GM19468 (cell line): ENCODE measurements around the gene AGXT2.

ENCODE experiments used
- ATAC-seq: cut with Tn5 transposase; IDR thresholded peaks from one replicate; pipeline ENCODE4 v1.9.1; 2021; ENCODE audit warnings: mild to moderate bottlenecking, moderate library complexity, moderate number of reproducible peaks; ENCODE audit not compliant: unreplicated experiment; ENCODE audit errors: extremely low read depth

The AGXT2 gene, protein sequence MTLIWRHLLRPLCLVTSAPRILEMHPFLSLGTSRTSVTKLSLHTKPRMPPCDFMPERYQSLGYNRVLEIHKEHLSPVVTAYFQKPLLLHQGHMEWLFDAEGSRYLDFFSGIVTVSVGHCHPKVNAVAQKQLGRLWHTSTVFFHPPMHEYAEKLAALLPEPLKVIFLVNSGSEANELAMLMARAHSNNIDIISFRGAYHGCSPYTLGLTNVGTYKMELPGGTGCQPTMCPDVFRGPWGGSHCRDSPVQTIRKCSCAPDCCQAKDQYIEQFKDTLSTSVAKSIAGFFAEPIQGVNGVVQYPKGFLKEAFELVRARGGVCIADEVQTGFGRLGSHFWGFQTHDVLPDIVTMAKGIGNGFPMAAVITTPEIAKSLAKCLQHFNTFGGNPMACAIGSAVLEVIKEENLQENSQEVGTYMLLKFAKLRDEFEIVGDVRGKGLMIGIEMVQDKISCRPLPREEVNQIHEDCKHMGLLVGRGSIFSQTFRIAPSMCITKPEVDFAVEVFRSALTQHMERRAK

DNA sequence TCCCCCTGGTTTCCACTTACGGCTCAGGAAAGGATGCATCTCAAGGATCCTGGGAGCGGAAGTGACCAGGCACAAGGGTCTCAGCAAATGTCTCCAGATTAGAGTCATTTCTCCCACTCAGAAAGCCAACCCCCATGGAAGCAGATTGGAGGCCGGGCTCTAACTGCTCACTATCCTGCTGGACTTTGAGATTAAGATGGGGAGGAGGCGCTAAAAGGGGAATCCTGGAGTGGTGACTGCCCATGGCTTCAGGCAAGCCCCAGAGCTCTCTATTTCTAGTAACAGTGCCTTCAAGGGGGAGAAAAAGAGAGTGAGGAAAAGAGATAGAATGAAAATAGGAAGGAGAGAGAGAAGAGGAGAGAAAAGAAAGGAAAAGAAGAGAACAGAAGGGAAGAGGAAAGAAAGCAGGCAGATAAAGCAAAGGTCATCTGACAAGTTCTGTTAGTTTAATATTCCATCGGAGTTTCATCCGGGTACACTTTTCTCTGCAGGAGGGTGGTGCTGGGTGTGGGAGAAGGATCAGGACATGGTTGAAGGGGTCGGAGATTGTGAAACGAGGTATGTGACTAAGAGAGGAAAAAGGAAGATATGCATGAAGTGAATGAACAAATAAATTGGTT, at the start of gene AGXT2:
TSS of gene AGXT2 (minus strand) at position 165 of the 620 bp plus-strand sequence. CDS start at position 108, 57 bp downstream.
- no peak for ATAC-seq

DNA sequence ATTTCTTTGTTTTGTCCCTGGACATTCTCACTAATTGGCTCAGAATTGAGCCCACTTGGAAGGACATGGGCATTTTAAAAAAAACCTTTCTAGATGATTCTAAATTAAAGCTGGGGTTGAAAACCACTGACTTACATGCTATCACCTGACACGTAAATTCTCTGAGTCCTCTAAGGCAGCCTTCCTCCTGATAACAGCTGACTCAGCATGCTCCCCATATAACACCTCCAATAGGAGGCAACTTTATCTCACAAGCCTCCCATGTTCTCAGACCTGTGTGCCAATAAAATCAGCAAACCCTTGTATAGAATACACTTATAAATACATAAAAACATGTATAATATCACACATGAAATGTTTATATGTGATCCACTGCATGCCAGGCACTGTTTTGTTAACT, 49.2 kb upstream of the AGXT2 start:
- no peak for ATAC-seq

DNA sequence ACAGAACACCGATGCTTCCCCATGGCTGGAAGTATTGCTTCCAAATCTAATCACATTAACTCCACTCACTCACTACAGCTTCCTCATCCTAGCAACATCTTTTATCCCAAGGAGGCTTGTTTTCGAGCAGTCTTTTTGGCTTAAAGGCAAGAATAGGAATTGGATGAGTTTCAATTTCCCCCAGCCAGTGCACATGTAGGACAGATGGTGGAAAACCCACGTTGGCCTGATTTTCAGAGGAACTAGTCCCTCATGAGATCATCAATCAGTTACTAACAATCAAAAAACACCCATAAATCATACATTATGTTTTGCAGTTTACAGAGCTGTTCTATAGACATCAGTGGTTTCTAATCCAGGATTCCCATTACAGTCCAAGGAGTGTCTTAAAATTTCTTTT, 48.5 kb upstream of the AGXT2 start:
- no peak for ATAC-seq

DNA sequence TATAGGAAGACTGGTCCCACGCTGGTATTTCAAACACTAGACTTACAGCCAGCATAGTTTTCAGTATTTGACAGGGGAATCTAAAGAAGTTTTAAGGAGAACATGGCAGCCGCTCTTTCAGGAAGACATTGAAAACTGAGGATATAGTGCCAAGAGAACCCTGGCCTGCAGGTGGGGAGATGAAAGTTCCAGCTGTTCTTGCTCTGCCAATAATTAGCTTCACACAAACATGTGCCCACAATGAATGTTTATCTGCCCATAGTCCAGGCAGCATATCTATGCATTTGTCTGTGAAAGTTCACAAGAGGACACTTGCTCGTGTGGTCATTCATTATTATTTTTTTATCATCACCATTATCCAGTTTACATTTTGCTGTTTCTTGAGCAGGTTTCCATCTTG, 47.6 kb upstream of the AGXT2 start:
- no peak for ATAC-seq

DNA sequence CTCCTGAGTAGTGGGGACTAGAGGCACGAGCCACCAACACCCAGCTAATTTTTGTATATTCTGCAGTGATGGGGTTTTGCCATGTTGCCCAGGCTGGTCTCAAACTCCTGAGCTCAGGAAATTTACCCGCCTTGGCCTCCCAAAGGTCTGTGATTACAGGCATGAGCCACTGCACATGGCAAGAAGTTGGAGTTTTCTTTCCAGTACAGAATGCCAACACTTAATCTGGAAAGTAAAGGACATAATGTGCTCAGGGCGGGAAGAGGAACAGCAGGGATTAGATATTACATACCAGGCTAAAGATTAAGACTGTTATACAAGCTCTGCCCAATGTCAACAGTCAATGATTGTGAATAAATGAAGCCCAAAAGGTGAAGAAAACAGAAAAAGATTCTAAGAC, 47.2 kb upstream of the AGXT2 start:
- ATAC-seq = no peak

DNA sequence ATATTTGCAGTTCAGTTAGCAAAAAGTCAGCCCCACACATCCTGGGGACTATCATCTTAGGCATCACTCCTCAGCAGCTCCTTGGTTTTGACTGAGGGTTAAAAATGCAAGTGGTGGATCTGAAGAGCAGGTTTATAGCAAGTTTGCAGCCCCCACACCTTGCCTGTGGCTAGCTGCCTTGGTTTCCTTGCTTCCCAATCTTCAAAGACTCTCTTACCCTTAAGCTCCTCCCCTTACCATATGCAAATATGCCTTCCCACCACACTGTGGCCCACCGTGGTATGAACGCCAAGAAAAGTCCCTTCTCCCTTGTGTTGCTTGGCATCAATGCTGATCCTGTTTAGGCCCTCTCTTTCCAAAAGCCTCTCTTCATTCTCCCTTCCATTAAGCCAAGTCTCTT, 45.0 kb upstream of the AGXT2 start:
- no peak for ATAC-seq

DNA sequence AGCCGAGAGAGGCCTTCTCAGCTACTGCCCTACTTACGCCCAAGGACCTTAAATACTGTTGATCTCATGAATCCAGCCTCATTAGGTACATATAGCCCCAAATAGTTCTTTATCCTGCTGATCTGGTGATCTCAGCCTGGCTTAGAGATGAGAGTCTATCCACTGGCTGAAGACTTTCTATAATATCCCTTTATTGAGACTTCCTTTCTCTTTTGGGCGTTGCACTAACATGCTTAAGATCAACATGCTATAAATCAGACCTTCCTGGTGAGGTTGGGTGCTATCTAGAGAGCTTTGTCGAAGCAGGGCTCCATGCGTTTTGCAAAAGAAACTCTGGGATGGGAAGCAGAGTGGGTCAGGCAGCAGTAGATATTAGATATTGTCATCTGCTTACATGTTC, 44.0 kb upstream of the AGXT2 start:
- ATAC-seq = no peak

DNA sequence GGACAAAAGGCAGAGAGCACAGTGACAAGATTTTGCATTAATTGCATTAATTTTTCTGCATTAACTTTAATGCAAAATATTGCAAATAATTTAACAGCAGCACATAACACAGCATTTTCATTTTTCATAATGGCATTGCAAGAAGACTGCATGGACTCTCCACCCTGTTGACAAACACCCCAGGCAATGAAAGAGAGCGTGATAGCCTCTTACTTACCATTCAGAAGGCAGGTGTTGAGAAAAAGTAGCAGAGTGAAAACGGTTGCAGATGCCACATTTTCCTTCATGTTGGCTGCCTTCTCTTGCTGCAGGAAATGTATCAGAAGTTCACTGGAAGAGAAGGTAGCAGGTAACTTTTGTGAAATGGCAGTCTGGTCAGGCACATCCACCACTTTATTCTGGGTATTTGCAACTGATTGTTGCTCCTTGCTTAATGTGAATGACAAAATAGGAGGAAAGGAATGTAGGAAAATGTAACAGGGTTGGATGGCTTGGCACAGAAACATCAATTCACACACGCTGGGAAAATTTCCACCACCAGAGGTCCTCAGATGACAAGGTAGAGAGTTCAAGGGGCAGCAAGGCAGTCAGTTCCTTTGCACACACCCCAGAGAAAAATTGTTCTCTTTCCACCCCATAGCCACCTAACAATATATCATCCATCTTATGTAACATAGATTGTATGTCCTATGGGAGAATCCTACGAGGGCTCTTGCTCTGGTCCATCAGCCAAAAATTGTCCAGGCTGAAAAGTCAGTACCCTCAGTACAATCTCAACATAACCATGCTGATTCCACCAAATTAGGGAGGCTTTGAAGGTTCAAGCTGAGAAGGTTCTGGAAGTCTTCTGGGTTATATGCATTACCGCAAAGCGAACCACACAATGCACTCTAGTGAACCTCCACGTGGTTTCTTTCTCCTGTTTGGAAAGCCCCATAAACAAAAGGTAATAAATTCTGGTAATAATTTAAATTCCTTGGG, 41.9 kb upstream of the AGXT2 start:
- no peak for ATAC-seq

DNA sequence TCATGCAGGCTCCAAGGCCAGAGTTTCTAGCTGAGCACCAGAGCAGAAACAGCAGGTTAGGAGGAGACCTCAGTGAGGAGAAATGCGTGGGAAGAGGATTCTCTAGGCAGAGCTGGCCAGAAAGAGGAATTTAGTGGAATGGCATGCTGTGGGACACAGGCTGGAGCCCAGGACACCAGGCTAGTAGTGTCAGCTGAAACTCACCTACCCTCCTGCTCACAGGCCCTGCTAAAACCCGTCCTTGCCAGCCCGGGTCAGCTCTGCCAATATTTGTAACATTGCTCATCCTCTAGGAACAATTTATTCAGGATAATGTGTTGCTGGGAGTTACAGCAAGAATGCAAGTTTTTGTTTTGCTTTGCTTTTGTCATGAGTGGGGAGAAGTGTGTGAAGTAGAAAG, 40.2 kb upstream of the AGXT2 start:
- no peak for ATAC-seq

DNA sequence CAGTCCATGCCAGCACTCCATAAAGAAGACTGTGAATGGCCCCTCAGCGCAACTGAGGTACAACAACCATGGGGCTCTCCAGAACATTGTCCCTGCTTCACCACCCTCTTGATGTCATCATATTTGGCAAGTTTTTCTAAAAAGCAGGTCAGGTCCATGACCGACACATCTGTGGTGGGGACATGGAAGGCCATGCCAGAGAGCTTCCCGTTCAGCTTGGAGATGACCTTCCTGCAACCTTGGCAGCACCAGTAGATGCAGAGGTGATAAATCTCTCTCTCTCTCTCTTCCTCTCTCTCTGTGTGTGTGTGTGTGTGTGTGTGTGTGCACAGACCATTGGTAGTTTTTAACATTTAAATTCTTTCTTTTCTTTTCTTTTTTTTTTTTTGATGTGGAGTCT, 35.4 kb upstream of the AGXT2 start:
- no peak for ATAC-seq

DNA sequence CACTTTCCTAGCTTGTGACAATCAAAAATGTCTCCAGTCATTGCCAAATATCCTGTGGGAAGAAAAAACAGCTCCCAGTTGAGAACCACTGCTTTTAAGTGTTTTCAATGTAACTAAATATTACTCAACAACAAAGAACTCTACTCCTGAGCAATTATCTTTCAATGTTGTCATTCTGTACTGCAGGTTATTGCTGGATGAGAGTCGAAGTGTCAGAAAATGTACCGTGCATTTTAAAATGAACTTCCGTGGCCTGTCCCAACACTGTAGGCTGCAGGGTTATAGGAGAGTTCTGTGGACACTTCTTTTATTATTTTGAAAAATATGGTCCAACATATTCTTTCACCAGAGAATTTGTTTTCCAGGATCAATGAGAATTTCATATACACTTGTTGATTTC, 34.8 kb upstream of the AGXT2 start:
- no peak for ATAC-seq

DNA sequence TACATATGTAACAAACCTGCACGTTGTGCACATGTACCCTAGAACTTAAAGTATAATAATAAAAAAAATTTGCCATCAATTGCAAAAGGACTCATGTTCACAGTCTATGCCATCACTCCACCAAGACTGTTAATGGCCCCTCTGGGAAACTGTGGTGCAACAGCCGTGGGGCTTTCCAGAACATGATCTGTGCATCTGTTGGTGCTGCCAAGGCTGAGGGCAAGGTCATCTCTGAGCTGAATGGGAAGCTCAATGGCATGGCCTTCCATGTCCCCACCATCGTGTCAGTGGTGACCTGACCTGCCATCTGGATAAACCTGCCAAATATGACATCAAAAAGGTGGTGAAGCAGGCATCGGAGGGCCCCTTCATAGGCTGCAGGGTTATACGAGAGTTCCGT, 33.4 kb upstream of the AGXT2 start:
- no peak for ATAC-seq

DNA sequence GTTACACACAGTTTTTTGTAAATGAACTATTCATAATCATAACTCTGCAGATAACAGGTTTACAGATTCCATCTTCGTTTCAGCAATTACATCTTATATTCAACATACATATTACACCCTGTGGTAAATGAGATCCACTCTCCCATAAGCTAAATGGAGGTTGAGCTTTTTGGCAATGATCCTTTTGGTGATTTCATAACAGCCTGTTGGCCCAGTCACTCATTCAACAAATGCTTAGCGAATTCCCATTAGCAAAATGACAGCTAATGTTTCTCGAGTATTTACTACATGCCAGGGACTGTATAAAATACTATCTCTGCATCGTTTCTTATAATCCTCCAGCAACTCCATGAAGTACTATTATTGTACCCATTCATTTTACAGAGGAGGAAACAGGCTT, 25.4 kb upstream of the AGXT2 start:
- ATAC-seq = no peak

DNA sequence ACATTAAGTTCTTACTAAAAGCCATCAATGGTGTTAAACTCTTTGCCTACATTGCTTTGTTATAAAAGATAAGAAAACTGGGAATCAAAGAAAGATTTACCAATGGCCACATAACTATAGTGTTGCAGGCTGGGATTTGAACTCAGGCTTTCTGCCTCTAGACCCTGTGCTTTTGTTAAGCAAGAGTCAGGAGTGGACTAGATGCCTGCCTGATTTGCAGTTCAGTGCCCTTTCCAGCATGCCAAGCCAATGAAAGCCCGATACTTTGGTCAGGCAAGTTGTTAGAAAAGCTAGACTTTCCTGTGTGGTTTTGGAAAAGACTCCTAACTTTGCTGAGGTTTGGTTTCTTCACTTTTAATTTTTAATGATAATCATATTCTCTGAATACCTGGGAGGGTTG, 21.4 kb upstream of the AGXT2 start:
- ATAC-seq = no peak

DNA sequence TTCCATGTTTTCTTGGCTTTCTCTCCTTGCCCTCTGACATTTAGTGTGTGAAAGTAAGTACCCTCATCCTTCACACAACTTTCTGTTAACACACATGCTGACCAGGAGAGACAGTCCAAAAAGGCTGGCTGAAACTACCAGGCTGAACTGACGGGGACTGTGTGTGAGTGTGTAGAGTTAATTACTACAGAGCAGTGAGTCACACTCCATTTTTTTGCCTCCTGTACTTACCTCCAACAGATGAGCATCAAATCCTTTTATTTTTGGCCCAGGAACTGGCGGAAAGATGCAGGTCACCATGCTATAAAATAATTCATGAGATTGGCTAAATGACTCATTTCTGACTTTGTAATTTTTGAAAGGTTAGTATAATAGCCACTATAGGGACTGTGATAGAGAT, 20.2 kb upstream of the AGXT2 start:
- ATAC-seq = no peak

DNA sequence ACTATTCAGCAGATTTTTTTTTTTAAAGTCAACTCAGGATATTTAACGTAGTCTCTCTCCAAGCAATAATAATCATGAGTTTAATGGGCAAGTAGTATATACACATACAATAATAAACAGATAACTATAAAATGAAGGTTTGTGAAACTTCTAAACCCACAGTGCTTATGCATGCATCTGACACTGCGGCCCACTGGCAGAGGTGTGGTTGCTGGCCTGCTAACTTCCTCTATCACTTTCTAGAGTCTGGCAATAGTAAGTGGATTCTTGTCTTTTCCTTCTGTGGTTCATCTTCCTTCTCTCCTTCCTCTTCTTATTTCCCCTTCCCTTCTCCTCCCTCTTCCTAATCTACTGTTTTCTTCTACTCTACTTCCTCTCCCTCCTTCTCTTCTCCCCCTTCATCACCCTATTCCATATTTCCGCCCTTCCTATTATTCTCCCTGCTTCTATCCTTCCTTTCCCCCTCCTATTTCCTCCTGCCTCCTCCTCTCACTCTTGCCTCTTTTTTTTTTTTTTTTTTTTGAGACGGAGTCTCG, 18.6 kb upstream of the AGXT2 start:
- ATAC-seq = peak; percentile 55

DNA sequence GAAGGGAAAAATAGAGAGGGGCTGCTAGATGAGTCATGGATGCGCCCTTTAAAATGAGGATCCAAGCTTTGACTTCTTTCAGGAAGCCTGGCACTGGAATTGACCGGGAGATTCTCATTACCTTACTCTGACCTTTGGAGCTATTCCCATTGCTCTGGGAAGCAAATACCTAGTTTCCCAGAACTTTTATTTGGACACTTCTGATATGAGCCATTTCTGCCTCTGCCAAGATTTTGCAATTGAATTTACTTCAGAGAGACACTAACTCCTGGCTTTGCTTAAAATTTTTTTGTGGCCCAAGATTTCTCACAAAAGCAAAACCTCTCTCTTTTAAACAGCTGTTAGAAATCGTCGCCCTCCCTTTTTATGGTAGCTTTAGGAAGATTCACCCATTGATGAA, 15.7 kb upstream of the AGXT2 start:
- no peak for ATAC-seq

DNA sequence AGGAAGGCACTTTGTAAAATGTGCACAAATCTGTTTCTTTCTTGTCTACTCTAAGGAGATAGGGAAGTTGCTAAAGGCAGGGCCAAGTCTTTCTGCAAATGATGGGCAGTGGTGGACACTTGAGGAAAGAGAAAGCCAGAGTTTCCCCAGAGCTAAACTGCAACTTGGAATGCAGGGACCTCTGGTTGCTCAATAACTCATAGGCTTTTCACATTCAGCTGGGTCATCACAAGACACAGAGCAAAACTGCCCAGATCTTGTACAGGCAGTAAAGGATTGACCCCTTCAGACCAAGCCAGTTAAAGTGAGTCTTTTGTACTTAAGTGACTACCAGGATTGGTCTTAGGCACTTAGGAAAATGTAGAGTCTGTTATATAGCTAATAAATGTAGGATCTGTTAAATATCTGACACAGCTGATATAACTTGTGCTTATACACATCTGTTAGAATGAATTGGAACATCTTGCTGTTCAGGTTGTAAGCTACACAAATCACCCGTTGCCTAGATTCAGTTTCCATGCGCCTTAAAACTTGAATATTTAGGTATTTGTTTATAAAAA, 13.5 kb upstream of the AGXT2 start:
- ATAC-seq = no peak

DNA sequence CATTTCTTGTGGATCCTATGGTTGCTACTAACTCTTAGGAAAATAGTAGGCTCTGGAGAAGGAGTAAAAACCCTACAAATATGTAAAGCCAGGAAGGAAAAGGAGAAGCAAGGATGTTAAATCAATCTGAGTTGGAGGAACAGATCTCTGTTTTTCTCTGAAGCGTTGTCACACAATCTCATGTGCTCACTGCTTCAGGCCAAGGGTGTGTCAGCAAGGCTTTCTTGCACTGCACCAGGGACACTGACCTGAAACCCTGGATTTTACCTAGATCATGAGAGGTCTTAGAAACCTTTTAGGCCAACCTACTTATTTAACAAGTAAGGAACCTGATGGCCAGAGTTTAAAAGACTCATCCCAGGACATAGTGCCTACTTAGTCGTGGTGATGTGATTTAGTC, 12.5 kb upstream of the AGXT2 start:
- ATAC-seq = no peak

DNA sequence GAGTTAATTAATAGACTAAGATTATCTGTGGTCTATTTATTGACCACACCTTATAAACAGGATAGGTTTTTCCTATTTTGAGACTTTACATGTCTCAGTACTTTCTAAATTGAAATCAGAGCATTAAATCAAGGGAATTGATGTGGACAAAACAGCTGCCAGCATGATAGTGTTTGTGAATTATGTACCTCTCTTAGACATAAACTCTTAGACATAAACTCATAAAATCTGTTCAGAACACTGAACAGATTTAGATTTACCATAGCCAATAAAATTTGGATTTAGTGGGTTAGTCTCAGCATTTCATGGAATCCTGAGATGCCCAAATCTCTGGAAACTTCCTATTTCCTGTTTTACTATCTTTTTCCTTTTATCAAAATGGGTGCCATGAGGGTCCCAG, 11.5 kb upstream of the AGXT2 start:
- ATAC-seq = no peak
